Stomach smooth muscle (tissue), 2 donors: ENCODE results near the gene SIK3.

Source experiments
- H3K27ac ChIP-seq: one replicate; pipeline ENCODE4 v1.7.0; 2013; ENCODE audit warnings: mild to moderate bottlenecking, low read length, inconsistent platforms
- H3K27me3 ChIP-seq, 2 donors: one replicate each; pipeline ENCODE4 v1.7.0; 2013; ENCODE audit warnings: low read length in 2 of 2; ENCODE audit not compliant: insufficient read depth in 2 of 2, control insufficient read depth in 1 of 2
- H3K36me3 ChIP-seq, 2 donors: one replicate each; pipeline ENCODE4 v1.7.0; 2013; ENCODE audit warnings: low read length in 2 of 2; ENCODE audit not compliant: control insufficient read depth in 2 of 2, insufficient read depth in 2 of 2
- H3K4me1 ChIP-seq: one replicate; pipeline ENCODE4 v1.7.0; 2013; ENCODE audit warnings: low read length; ENCODE audit not compliant: control insufficient read depth, insufficient read depth
- H3K4me3 ChIP-seq, 2 donors: one replicate each; pipeline ENCODE4 v1.7.0; 2013; ENCODE audit warnings: low read length in 2 of 2
- H3K9ac ChIP-seq, 2 donors: one replicate each; pipeline ENCODE4 v1.7.0; 2013; ENCODE audit warnings: low read length in 2 of 2, mild to moderate bottlenecking in 1 of 2
- H3K9me3 ChIP-seq, 2 donors: one replicate each; pipeline ENCODE4 v1.7.0; 2013; ENCODE audit warnings: low read length in 2 of 2; ENCODE audit not compliant: control insufficient read depth in 2 of 2
- donor health status: healthy.
- donor health status: Pancreatic carcinoma.

SIK3 gene

GRCh38 chr11:116929414-116930090, 168.7 kb downstream of the SIK3 start:
- H3K9ac ChIP-seq = peak overlapping the region in 1 of 2 donors; percentile 36
- no peaks in the 10 kb centered on the region for H3K27me3 ChIP-seq
- peaks cover 5 to 12% of the 10 kb centered on the region in 2 donors for H3K36me3 ChIP-seq
- H3K27ac ChIP-seq = peak overlapping the region; percentile 18
- no peaks in the 10 kb centered on the region for H3K9me3 ChIP-seq
- H3K4me3 ChIP-seq = peak overlapping the region; percentile 30 to 61
- H3K4me1 ChIP-seq = peaks cover 17% of the 10 kb centered on the region

GRCh38 chr11:116928845-116929244, 169.4 kb downstream of the SIK3 start:
- Histone ChIP-seq H3K9ac (no peak overlapping the region), H3K27me3 (no peaks in the 10 kb centered on the region), H3K9me3 (no peaks in the 10 kb centered on the region), H3K4me1 (peaks cover 17% of the 10 kb centered on the region), H3K36me3 (peaks cover 5 to 12% of the 10 kb centered on the region in 2 donors), H3K27ac (peak overlapping the region; percentile 18), H3K4me3 (no peak overlapping the region)

GRCh38 chr11:116928102-116928777, 170.0 kb downstream of the SIK3 start:
- Histone ChIP-seq H3K9ac (no peak overlapping the region), H3K27ac (no peak overlapping the region), H3K9me3 (no peaks in the 10 kb centered on the region), H3K4me1 (peaks cover 17% of the 10 kb centered on the region), H3K27me3 (no peaks in the 10 kb centered on the region), H3K36me3 (peaks cover 5 to 12% of the 10 kb centered on the region in 2 donors), H3K4me3 (no peak overlapping the region)

- no peaks in the 10 kb centered on the region for H3K27me3 ChIP-seq
- no peaks in the 10 kb centered on the region for H3K9me3 ChIP-seq
- no peak overlapping the region for H3K4me3 ChIP-seq
- H3K4me1 ChIP-seq = peaks cover 17% of the 10 kb centered on the region
- H3K27ac ChIP-seq = no peak overlapping the region
- no peak overlapping the region for H3K9ac ChIP-seq
- peaks cover 5 to 12% of the 10 kb centered on the region in 2 donors for H3K36me3 ChIP-seq
Measured at GRCh38 chr11:116927163-116927974, 170.9 kb downstream of the SIK3 start.

- Histone ChIP-seq H3K36me3 (peaks cover 9 to 12% of the 10 kb centered on the region in 2 donors), H3K27me3 (no peaks in the 10 kb centered on the region), H3K27ac (no peak overlapping the region), H3K9me3 (no peaks in the 10 kb centered on the region), H3K4me3 (no peak overlapping the region), H3K9ac (no peak overlapping the region), H3K4me1 (peaks cover 6% of the 10 kb centered on the region)
Measured at GRCh38 chr11:116925050-116925449, 173.2 kb downstream of the SIK3 start.

- no peak overlapping the region for H3K4me3 ChIP-seq
- peaks cover 0 to 4% of the 10 kb centered on the region in 2 donors for H3K36me3 ChIP-seq
- H3K9ac ChIP-seq = no peak overlapping the region
- H3K27me3 ChIP-seq = no peaks in the 10 kb centered on the region
- no peaks in the 10 kb centered on the region for H3K4me1 ChIP-seq
- H3K27ac ChIP-seq = no peak overlapping the region
- no peaks in the 10 kb centered on the region for H3K9me3 ChIP-seq
Measured at GRCh38 chr11:116918925-116919655, 179.1 kb downstream of the SIK3 start.

- H3K4me3 ChIP-seq = no peak overlapping the region
- H3K36me3 ChIP-seq = peaks cover 0 to 4% of the 10 kb centered on the region in 2 donors
- no peak overlapping the region for H3K9ac ChIP-seq
- H3K27ac ChIP-seq = no peak overlapping the region
- no peaks in the 10 kb centered on the region for H3K4me1 ChIP-seq
- H3K9me3 ChIP-seq = no peaks in the 10 kb centered on the region
- no peaks in the 10 kb centered on the region for H3K27me3 ChIP-seq
Measured at GRCh38 chr11:116917632-116918031, 180.6 kb downstream of the SIK3 start.

GRCh38 chr11:116916886-116917285, 181.3 kb downstream of the SIK3 start:
- H3K36me3 ChIP-seq = peaks cover 0 to 4% of the 10 kb centered on the region in 2 donors
- H3K4me1 ChIP-seq = no peaks in the 10 kb centered on the region
- no peak overlapping the region for H3K4me3 ChIP-seq
- H3K27ac ChIP-seq = no peak overlapping the region
- H3K27me3 ChIP-seq = no peaks in the 10 kb centered on the region
- no peak overlapping the region for H3K9ac ChIP-seq
- H3K9me3 ChIP-seq = no peaks in the 10 kb centered on the region

GRCh38 chr11:116916052-116916451, 182.2 kb downstream of the SIK3 start:
- Histone ChIP-seq H3K4me1 (no peaks in the 10 kb centered on the region), H3K27ac (no peak overlapping the region), H3K27me3 (no peaks in the 10 kb centered on the region), H3K36me3 (peaks cover 0 to 4% of the 10 kb centered on the region in 2 donors), H3K9me3 (no peaks in the 10 kb centered on the region), H3K4me3 (no peak overlapping the region), H3K9ac (no peak overlapping the region)

- Histone ChIP-seq H3K9ac (no peak overlapping the region), H3K4me1 (peaks cover 6% of the 10 kb centered on the region), H3K27me3 (no peaks in the 10 kb centered on the region), H3K9me3 (no peaks in the 10 kb centered on the region), H3K36me3 (no peaks in the 10 kb centered on the region), H3K27ac (no peak overlapping the region), H3K4me3 (no peak overlapping the region)
Measured at GRCh38 chr11:116913000-116913399, 185.2 kb downstream of the SIK3 start.
